GM04504 (cell line): Measurements from ENCODE around the gene FAM78A.
A peak's percentile ranks its signal among the peaks of the same experiment; 100 is the strongest.
"Not testable (repeated sequence)": the region's sequence is repeated elsewhere in the genome, so short reads cannot be mapped to it uniquely, and the experiment has no call there.

Source experiments
- DNase-seq: peaks from one replicate; pipeline ENCODE4 v3.0.0-alpha.2; 2012; ENCODE audit warnings: low read depth

The FAM78A gene

GRCh38 chr9:131263033-131263343 is 13.3 kb downstream of the FAM78A start:
- DNase-seq = not testable (repeated sequence)

GRCh38 chr9:131262327-131263032 is 13.8 kb downstream of the FAM78A start:
- DNase-seq = no peak

GRCh38 chr9:131260751-131261452 is 15.4 kb downstream of the FAM78A start:
- DNase-seq = no peak

GRCh38 chr9:131259916-131260597 is 16.3 kb downstream of the FAM78A start:
- no peak for DNase-seq

- DNase-seq = no peak
Observed at GRCh38 chr9:131259432-131259898, 16.8 kb downstream of the FAM78A start.

- DNase-seq = no peak
Observed at GRCh38 chr9:131258698-131259431, 17.4 kb downstream of the FAM78A start.

- no peak for DNase-seq
Observed at GRCh38 chr9:131258186-131258585, 18.1 kb downstream of the FAM78A start.

GRCh38 chr9:131257266-131258025 is 18.9 kb downstream of the FAM78A start:
- DNase-seq = no peak

GRCh38 chr9:131255676-131256197 is 20.6 kb downstream of the FAM78A start:
- no peak for DNase-seq

GRCh38 chr9:131254626-131255025 is 21.7 kb downstream of the FAM78A start:
- no peak for DNase-seq

- DNase-seq = no peak
Observed at GRCh38 chr9:131253891-131254491, 22.3 kb downstream of the FAM78A start.

GRCh38 chr9:131252120-131252519 is 24.2 kb downstream of the FAM78A start:
- DNase-seq = no peak

- no peak for DNase-seq
Observed at GRCh38 chr9:131246618-131247017, 29.7 kb downstream of the FAM78A start.

GRCh38 chr9:131244331-131244730 is 32.0 kb downstream of the FAM78A start:
- not testable (repeated sequence) for DNase-seq

GRCh38 chr9:131240047-131240921 is 36.0 kb downstream of the FAM78A start:
- no peak for DNase-seq

GRCh38 chr9:131239161-131239975 is 36.9 kb downstream of the FAM78A start:
- no peak for DNase-seq

- no peak for DNase-seq
Observed at GRCh38 chr9:131238402-131239021, 37.8 kb downstream of the FAM78A start.

- DNase-seq = peak; percentile 54
Observed at GRCh38 chr9:131237931-131238401, 38.3 kb downstream of the FAM78A start.
